RWPE1 (cell line): ENCODE results near the gene KRT12.
"Not testable (repeated sequence)": the region's sequence is repeated elsewhere in the genome, so short reads cannot be mapped to it uniquely, and the experiment has no call there.

Experiments used
- CTCF ChIA-PET: fragments of 350-600 bp; sonication (Branson Sonifier 250); formaldehyde crosslinking; extraction: SDS; loops from one replicate; lab custom pipeline; 2021; lab: Yijun Ruan, JAX
- POLR2A ChIA-PET: fragments of 400-600 bp; formaldehyde crosslinking; extraction: SDS; loops from one replicate; lab custom pipeline; 2020; ENCODE audit warnings: antibody characterized with exemption; ENCODE audit not compliant: low non-redundant PET; lab: Yijun Ruan, JAX
- DNase-seq: peaks from one replicate; pipeline ENCODE4 v3.0.0; 2012; ENCODE audit warnings: low spot score
- H3K27ac ChIP-seq: fragments of 450-650 bp; 2 replicates; pipeline ENCODE4 v1.5.1; 2017
- TF ChIP-seq, protein P1 (sequence below): fragments of 450-650 bp; conservative IDR thresholded peaks from 2 replicates; pipeline ENCODE4 v1.5.1; 2017; ENCODE audit warnings: low read depth, mild to moderate bottlenecking

Gene KRT12

GRCh38 chr17:40816569-40816968 lies 50.5 kb downstream of the KRT12 start:
- TF ChIP-seq, protein P1, sequence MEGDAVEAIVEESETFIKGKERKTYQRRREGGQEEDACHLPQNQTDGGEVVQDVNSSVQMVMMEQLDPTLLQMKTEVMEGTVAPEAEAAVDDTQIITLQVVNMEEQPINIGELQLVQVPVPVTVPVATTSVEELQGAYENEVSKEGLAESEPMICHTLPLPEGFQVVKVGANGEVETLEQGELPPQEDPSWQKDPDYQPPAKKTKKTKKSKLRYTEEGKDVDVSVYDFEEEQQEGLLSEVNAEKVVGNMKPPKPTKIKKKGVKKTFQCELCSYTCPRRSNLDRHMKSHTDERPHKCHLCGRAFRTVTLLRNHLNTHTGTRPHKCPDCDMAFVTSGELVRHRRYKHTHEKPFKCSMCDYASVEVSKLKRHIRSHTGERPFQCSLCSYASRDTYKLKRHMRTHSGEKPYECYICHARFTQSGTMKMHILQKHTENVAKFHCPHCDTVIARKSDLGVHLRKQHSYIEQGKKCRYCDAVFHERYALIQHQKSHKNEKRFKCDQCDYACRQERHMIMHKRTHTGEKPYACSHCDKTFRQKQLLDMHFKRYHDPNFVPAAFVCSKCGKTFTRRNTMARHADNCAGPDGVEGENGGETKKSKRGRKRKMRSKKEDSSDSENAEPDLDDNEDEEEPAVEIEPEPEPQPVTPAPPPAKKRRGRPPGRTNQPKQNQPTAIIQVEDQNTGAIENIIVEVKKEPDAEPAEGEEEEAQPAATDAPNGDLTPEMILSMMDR = no peak
- ChIA-PET CTCF (no interaction called here), POLR2A (no interaction called here)
- H3K27ac ChIP-seq = no peak overlapping the region
- DNase-seq = no peak

DNA sequence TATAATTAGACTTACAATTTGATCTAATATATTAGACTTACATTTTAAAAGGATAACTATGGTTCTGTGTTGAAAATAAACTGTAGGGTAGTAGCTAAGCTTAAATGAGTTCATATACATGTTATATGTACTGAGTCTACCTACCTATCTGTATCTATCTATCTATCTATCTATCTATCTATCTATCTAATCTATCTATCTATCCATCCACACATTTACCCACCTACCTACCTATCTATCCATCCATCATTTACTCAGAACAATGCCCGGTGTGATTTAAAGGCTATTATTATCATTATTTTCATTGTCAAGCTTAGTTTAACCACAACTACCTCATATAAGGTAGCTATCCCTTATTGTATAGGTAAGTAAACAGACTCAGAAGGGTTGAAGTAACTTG lies 51.6 kb downstream of the KRT12 start:
- ChIA-PET POLR2A (no interaction called here), CTCF (no interaction called here)
- H3K27ac ChIP-seq = no peak overlapping the region
- TF ChIP-seq, protein P1 = no peak
- no peak for DNase-seq

GRCh38 chr17:40814657-40815056 lies 52.4 kb downstream of the KRT12 start:
- DNase-seq, H3K27ac ChIP-seq, CTCF ChIA-PET, POLR2A ChIA-PET: not testable (repeated sequence)

DNA sequence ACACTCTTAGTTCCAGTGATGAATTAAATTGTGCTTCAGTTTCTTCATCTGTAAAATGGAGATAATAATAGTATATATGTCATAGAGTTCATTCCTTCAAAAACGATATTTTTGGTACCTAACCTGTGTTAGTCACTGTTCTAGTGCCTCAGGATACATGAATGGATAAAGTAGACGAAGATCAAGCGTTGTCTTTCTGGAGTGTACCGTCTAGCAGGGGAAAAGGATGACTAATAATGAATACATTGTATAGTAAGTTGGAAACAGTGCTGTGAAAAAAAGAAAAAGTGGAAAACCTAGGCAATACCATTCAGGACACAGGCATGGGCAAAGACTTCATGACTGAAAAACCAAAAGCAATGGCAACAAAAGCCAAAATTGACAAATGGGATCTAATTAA lies 53.2 kb downstream of the KRT12 start:
- TF ChIP-seq, protein P1 = no peak
- CTCF ChIA-PET = interaction anchor here (0.7 kb wide), 1 partner anchor 14 kb away, joined by 4 read pairs; no protein-coding TSS in a partner anchor

GRCh38 chr17:40812639-40813038 lies 54.4 kb downstream of the KRT12 start:
- POLR2A ChIA-PET = no interaction called here
- no peak for DNase-seq
- CTCF ChIA-PET = no interaction called here
- no peak overlapping the region for H3K27ac ChIP-seq
- TF ChIP-seq, protein P1 = no peak

More for the DNA sequence above, 53.2 kb downstream of the KRT12 start:
- H3K27ac ChIP-seq = no peak overlapping the region
- peak; percentile 79 for DNase-seq
- POLR2A ChIA-PET = no interaction called here
